ENCODE results near the gene RHOH. TPM values are rescaled to one million over a fixed set of nuclear protein-coding genes. Genes with fewer than 3 reads are reported as not detected.

RHOH gene
- total and polyA plus RNA-seq, 2 of the 13 experiments (the other 11 are each of a cell fraction or from before 2014, with no cell fraction given), result 0.57 TPM; not detected in 1

- Histone ChIP-seq H4K20me1 (ENCODE audit: insufficient read depth, low read length) (no peaks in the 10 kb centered on the region), H3K9ac (ENCODE audit: insufficient read depth, low read depth, low read length) (no peak overlapping the region), H3K79me2 (ENCODE audit: insufficient read depth, low read length) (no peaks in the 10 kb centered on the region), H3K4me2 (ENCODE audit: low read depth, low read length) (no peak overlapping the region), H3K27ac (ENCODE audit: extremely low read length, insufficient read depth, low read length) (no peak overlapping the region), H3K4me1 (ENCODE audit: insufficient read depth, low read length) (peaks cover 30% of the 10 kb centered on the region), H3K27me3 (ENCODE audit: control insufficient read depth in 1 of 2, insufficient read depth in 2 of 2, low read length in 2 of 2) (no peaks in the 10 kb centered on the region), H3K9me3 (ENCODE audit: low read length) (no peaks in the 10 kb centered on the region), H2AFZ (ENCODE audit: low read length) (no peak overlapping the region), H3K4me3 (replicated peaks in 1 of 3; ENCODE audit: insufficient read depth in 1 of 3, low read depth in 2 of 3, low read length in 3 of 3) (no peak overlapping the region), H3K36me3 (replicated peaks in 1 of 2; ENCODE audit: control insufficient read depth in 1 of 2, insufficient read depth in 2 of 2, low read length in 2 of 2) (no peaks in the 10 kb centered on the region)
- in situ Hi-C loops (cut with HindIII; ENCODE audit: extremely low pct_ligation_motif_present, low pct_unique_long_range_greater_than_20kb), result no loop called here
- FAIRE-seq (no peak), DNase-seq (ENCODE audit: low spot score) (no peak), ATAC-seq (no peak)
- WGBS (ENCODE audit: low lambda C conversion rate), result 15% methylated on average over 1 of the region's 1 CpG
- ChIA-PET POLR2A (no interaction called here), CTCF (ENCODE audit: low intra/inter-chr PET ratio, low total read pairs) (no interaction called here)
- TF ChIP-seq MTA1 (CRISPR knock-in tag; IDR thresholded peaks at IDR 0.05; ENCODE audit: borderline replicate concordance) (no peak), ZSCAN30 (CRISPR knock-in tag; IDR thresholded peaks at IDR 0.05) (no peak), KAT8 (CRISPR knock-in tag; IDR thresholded peaks at IDR 0.05) (no peak), NFKBIZ (CRISPR knock-in tag; IDR thresholded peaks at IDR 0.05) (no peak), POLR2AphosphoS5 (IDR thresholded peaks at IDR 0.05; ENCODE audit: low read depth, low read length) (no peak), ZBTB34 (CRISPR knock-in tag; IDR thresholded peaks at IDR 0.05) (no peak), HNRNPL (IDR thresholded peaks at IDR 0.05; ENCODE audit: low read depth, low read length) (no peak), MTERF4 (CRISPR knock-in tag; IDR thresholded peaks at IDR 0.05) (no peak), ZMYM2 (CRISPR knock-in tag; IDR thresholded peaks at IDR 0.05) (no peak), ZIK1 (CRISPR knock-in tag; IDR thresholded peaks at IDR 0.05; ENCODE audit: borderline replicate concordance, low read depth) (no peak), ZNF383 (CRISPR knock-in tag; IDR thresholded peaks at IDR 0.05; ENCODE audit: borderline replicate concordance) (no peak), ZNF709 (CRISPR knock-in tag; IDR thresholded peaks at IDR 0.05) (no peak), TEAD3 (CRISPR knock-in tag; optimal IDR thresholded peaks at IDR 0.05; ENCODE audit: borderline replicate concordance) (no peak), ARID5B (CRISPR knock-in tag; IDR thresholded peaks at IDR 0.05) (no peak), SP2 (CRISPR knock-in tag; IDR thresholded peaks at IDR 0.05) (no peak), ZNF839 (CRISPR knock-in tag; IDR thresholded peaks at IDR 0.05; ENCODE audit: borderline replicate concordance) (no peak), KLF15 (CRISPR knock-in tag; IDR thresholded peaks at IDR 0.05; ENCODE audit: borderline replicate concordance) (no peak)
- TF ChIP-seq, protein P1, sequence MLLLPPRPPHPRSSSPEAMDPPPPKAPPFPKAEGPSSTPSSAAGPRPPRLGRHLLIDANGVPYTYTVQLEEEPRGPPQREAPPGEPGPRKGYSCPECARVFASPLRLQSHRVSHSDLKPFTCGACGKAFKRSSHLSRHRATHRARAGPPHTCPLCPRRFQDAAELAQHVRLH (CRISPR knock-in tag; IDR thresholded peaks at IDR 0.05; ENCODE audit: borderline replicate concordance, low read depth), result no peak
- TF ChIP-seq, protein P2, sequence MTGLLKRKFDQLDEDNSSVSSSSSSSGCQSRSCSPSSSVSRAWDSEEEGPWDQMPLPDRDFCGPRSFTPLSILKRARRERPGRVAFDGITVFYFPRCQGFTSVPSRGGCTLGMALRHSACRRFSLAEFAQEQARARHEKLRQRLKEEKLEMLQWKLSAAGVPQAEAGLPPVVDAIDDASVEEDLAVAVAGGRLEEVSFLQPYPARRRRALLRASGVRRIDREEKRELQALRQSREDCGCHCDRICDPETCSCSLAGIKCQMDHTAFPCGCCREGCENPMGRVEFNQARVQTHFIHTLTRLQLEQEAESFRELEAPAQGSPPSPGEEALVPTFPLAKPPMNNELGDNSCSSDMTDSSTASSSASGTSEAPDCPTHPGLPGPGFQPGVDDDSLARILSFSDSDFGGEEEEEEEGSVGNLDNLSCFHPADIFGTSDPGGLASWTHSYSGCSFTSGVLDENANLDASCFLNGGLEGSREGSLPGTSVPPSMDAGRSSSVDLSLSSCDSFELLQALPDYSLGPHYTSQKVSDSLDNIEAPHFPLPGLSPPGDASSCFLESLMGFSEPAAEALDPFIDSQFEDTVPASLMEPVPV (CRISPR knock-in tag; IDR thresholded peaks at IDR 0.05), result no peak
- intact Hi-C loops (cut with micrococcal nuclease; ENCODE audit: unreplicated experiment), result no loop called here
- BruUV-seq (replicated peaks), result no TSS peak
These were observed 10.2 kb upstream of the RHOH start for GRCh38 chr4:40186665-40187014.

Measured in HepG2 (cell line).